ENCODE measurements around the gene TMEM108.

DNA sequence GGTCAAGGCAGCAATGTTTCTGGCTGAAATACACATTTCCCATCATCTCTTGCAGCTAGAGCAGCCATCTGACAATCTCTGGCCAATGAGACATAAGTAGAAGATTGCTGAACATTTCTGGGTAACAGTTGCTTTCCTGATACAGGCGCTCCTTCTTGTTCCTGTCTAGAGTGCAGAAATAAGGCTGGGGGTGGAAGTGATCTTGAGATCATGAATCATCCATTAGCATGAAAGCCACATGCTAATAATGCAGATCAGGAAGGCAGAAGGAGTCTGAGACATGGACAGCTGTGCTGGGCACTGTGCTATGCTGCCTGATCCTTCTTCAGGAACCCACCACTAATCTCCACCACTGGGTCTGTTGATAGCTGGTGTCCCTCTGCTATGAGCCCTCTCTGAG, 14.8 kb upstream of the TMEM108 start:
- TF ChIP-seq, protein P1, sequence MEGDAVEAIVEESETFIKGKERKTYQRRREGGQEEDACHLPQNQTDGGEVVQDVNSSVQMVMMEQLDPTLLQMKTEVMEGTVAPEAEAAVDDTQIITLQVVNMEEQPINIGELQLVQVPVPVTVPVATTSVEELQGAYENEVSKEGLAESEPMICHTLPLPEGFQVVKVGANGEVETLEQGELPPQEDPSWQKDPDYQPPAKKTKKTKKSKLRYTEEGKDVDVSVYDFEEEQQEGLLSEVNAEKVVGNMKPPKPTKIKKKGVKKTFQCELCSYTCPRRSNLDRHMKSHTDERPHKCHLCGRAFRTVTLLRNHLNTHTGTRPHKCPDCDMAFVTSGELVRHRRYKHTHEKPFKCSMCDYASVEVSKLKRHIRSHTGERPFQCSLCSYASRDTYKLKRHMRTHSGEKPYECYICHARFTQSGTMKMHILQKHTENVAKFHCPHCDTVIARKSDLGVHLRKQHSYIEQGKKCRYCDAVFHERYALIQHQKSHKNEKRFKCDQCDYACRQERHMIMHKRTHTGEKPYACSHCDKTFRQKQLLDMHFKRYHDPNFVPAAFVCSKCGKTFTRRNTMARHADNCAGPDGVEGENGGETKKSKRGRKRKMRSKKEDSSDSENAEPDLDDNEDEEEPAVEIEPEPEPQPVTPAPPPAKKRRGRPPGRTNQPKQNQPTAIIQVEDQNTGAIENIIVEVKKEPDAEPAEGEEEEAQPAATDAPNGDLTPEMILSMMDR (IDR thresholded peaks at IDR 0.05), result no peak
- no peak for TF ChIP-seq ZFX (IDR thresholded peaks at IDR 0.05; ENCODE audit: borderline replicate concordance)

Data from 22Rv1 (cell line).